ENCODE measurements around the gene CCDC124.

CCDC124 gene

GRCh38 chr19:17902701-17903100 lies 30.1 kb upstream of the CCDC124 start:
- TF ChIP-seq, protein P1, sequence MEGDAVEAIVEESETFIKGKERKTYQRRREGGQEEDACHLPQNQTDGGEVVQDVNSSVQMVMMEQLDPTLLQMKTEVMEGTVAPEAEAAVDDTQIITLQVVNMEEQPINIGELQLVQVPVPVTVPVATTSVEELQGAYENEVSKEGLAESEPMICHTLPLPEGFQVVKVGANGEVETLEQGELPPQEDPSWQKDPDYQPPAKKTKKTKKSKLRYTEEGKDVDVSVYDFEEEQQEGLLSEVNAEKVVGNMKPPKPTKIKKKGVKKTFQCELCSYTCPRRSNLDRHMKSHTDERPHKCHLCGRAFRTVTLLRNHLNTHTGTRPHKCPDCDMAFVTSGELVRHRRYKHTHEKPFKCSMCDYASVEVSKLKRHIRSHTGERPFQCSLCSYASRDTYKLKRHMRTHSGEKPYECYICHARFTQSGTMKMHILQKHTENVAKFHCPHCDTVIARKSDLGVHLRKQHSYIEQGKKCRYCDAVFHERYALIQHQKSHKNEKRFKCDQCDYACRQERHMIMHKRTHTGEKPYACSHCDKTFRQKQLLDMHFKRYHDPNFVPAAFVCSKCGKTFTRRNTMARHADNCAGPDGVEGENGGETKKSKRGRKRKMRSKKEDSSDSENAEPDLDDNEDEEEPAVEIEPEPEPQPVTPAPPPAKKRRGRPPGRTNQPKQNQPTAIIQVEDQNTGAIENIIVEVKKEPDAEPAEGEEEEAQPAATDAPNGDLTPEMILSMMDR (IDR thresholded peaks at IDR 0.05; ENCODE audit: low read length): no peak
- no peak for TF ChIP-seq EZH2 (IDR thresholded peaks at IDR 0.05; ENCODE audit: borderline replicate concordance, low read length)
- Histone ChIP-seq H3K27ac (ENCODE audit: low read depth, low read length, poor library complexity, severe bottlenecking) (no peak overlapping the region), H3K9ac (ENCODE audit: low read length) (no peak overlapping the region), H2AFZ (ENCODE audit: low read length) (no peak overlapping the region), H3K36me3 (ENCODE audit: insufficient read depth, low read length) (no peaks in the 10 kb centered on the region), H4K20me1 (ENCODE audit: insufficient read depth, low read length) (no peaks in the 10 kb centered on the region), H3K9me3 (ENCODE audit: low read length) (no peaks in the 10 kb centered on the region), H3K79me2 (ENCODE audit: insufficient read depth, low read length) (no peaks in the 10 kb centered on the region), H3F3A (ENCODE audit: insufficient read depth, low read length) (no peaks in the 10 kb centered on the region), H3K9me2 (ENCODE audit: low read depth, low read length) (no peaks in the 10 kb centered on the region), H3K4me3 (ENCODE audit: low read depth, low read length, poor library complexity, severe bottlenecking) (no peak overlapping the region), H3K4me2 (ENCODE audit: low read length) (no peak overlapping the region), H3K4me1 (ENCODE audit: insufficient read depth, low read length, severe bottlenecking) (no peaks in the 10 kb centered on the region), H3K27me3 (ENCODE audit: insufficient read depth, low read length) (peaks cover 4% of the 10 kb centered on the region; the same call in 1 of the 2 replicates)

- Histone ChIP-seq H3K9me2 (ENCODE audit: low read depth, low read length) (no peaks in the 10 kb centered on the region), H3K79me2 (ENCODE audit: insufficient read depth, low read length) (no peaks in the 10 kb centered on the region), H3K9me3 (ENCODE audit: low read length) (peaks cover 3% of the 10 kb centered on the region; the same call in 1 of the 2 replicates), H3K27ac (ENCODE audit: low read depth, low read length, poor library complexity, severe bottlenecking) (no peak overlapping the region), H3K36me3 (ENCODE audit: insufficient read depth, low read length) (no peaks in the 10 kb centered on the region), H3K4me2 (ENCODE audit: low read length) (no peak overlapping the region), H2AFZ (ENCODE audit: low read length) (no peak overlapping the region), H3K4me1 (ENCODE audit: insufficient read depth, low read length, severe bottlenecking) (no peaks in the 10 kb centered on the region), H3F3A (ENCODE audit: insufficient read depth, low read length) (no peaks in the 10 kb centered on the region), H3K9ac (ENCODE audit: low read length) (no peak overlapping the region), H3K27me3 (ENCODE audit: insufficient read depth, low read length) (0 out of 2 replicates have a peak, but pooled peaks cover 4% of the 10 kb centered on the region), H4K20me1 (ENCODE audit: insufficient read depth, low read length) (no peaks in the 10 kb centered on the region), H3K4me3 (ENCODE audit: low read depth, low read length, poor library complexity, severe bottlenecking) (no peak overlapping the region)
- TF ChIP-seq EZH2 (IDR thresholded peaks at IDR 0.05; ENCODE audit: borderline replicate concordance, low read length): no peak
- TF ChIP-seq, protein P1 (IDR thresholded peaks at IDR 0.05; ENCODE audit: low read length): no peak
These were observed 24.6 kb upstream of the CCDC124 start for GRCh38 chr19:17908244-17908643.

GRCh38 chr19:17909003-17909732 lies 23.6 kb upstream of the CCDC124 start:
- no peak overlapping the region for H3K4me3 ChIP-seq (ENCODE audit: low read depth, low read length, poor library complexity, severe bottlenecking)
- H4K20me1 ChIP-seq (ENCODE audit: insufficient read depth, low read length): no peaks in the 10 kb centered on the region
- H3K36me3 ChIP-seq (ENCODE audit: insufficient read depth, low read length): no peaks in the 10 kb centered on the region
- no peak for TF ChIP-seq EZH2 (IDR thresholded peaks at IDR 0.05; ENCODE audit: borderline replicate concordance, low read length)
- TF ChIP-seq, protein P1 (IDR thresholded peaks at IDR 0.05; ENCODE audit: low read length): no peak
- no peaks in the 10 kb centered on the region for H3K27me3 ChIP-seq (ENCODE audit: insufficient read depth, low read length)
- H3K4me2 ChIP-seq (ENCODE audit: low read length): no peak overlapping the region
- peaks cover 3% of the 10 kb centered on the region; the same call in 1 of the 2 replicates for H3K9me3 ChIP-seq (ENCODE audit: low read length)
- H3F3A ChIP-seq (ENCODE audit: insufficient read depth, low read length): no peaks in the 10 kb centered on the region
- H3K27ac ChIP-seq (ENCODE audit: low read depth, low read length, poor library complexity, severe bottlenecking): no peak overlapping the region
- no peak overlapping the region for H3K9ac ChIP-seq (ENCODE audit: low read length)
- H2AFZ ChIP-seq (ENCODE audit: low read length): no peak overlapping the region
- H3K79me2 ChIP-seq (ENCODE audit: insufficient read depth, low read length): no peaks in the 10 kb centered on the region
- H3K4me1 ChIP-seq (ENCODE audit: insufficient read depth, low read length, severe bottlenecking): no peaks in the 10 kb centered on the region
- no peaks in the 10 kb centered on the region for H3K9me2 ChIP-seq (ENCODE audit: low read depth, low read length)

Data from OCI-LY1 (cell line).